ENCODE data around the gene ATF6. TPM values are rescaled to one million over a fixed set of nuclear protein-coding genes. Genes with fewer than 3 reads are reported as not detected.
"Not testable (repeated sequence)": the region's sequence is repeated elsewhere in the genome, so short reads cannot be mapped to it uniquely, and the experiment has no call there.

ATF6 gene
- total RNA-seq, 6 experiments from 2014 or later = 16.5 to 24.4 (median 20.4) TPM

DNA sequence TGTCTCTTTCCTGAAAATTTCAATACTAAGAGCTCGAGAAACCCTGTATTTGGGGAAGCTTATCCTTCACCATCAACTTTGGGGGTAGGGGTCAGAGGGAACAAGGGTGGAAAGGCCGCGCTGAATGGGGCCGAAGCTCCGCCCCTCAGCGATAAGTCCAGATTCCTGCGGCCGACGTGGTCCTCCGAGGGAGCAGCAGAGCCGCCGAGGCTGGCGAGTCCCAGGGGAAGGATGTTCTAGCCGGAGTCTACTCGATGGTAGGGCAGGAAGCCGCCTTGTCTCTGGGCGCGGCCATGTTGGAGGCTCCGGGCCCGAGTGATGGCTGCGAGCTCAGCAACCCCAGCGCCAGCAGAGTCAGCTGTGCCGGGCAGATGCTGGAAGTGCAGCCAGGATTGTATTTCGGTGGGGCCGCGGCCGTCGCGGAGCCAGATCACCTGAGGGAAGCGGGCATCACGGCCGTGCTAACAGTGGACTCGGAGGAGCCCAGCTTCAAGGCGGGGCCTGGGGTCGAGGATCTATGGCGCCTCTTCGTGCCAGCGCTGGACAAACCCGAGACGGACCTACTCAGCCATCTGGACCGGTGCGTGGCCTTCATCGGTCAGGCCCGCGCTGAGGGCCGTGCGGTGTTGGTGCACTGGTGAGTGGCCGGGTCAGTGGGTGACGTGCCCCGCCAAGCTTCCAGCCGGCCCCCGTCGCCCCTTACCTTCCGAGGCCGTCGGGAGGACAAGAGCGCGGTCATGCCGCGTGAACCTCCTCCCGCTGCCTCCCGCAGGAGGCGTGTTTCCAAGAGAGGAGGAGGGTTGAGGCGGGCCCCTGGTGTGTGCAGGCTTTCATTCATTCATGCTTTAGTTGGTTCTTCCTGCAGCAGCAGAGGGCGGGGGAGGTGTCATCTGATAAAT is 16.4 kb upstream of the ATF6 start, which contains the start of gene DUSP12:
TSS of gene DUSP12 (plus strand) at position 278 of the 899 bp plus-strand sequence. CDS start at position 294, 16 bp downstream.
- Histone ChIP-seq H3K36me3 (peaks cover 0 to 34% (median 17%) of the 10 kb centered on the region in 4 donors), H3K27ac (peak within 1 kb of the TSS; percentile 63 to 77 (median 73)), H3K27me3 (no peaks in the 10 kb centered on the region), H3K9me3 (no peaks in the 10 kb centered on the region), H3K4me3 (peak within 1 kb of the TSS; percentile 70 to 98 (median 92)), H3K4me1 (peaks cover 0 to 8% (median 5%) of the 10 kb centered on the region in 4 donors)
- intact Hi-C loops (cut with DNase I) = loop anchor here in 1 of 2 donors (10.0 kb wide), 1 partner anchor 265 kb away; no protein-coding TSS in a partner anchor
- ATAC-seq (peak; percentile 99), DNase-seq (peak; percentile 92 to 94 (median 93))
- TF ChIP-seq CTCF (IDR thresholded peaks at IDR 0.05) = peak in 2 of 4 donors; percentile 3 to 35
- peak; percentile 58 for TF ChIP-seq POLR2A (IDR thresholded peaks at IDR 0.05)
- WGBS (ENCODE audit: insufficient coverage, low coverage, low lambda C conversion rate, missing lambda C conversion rate) = 0% methylated on average over 21 of the region's 65 CpGs

GRCh38 chr1:161763522-161764098 is 2.5 kb upstream of the ATF6 start:
- Histone ChIP-seq H3K27ac (peak overlapping the region in 1 of 3 donors; percentile 95), H3K27me3 (no peaks in the 10 kb centered on the region), H3K36me3 (peaks cover 0 to 3% (median under 1%) of the 10 kb centered on the region in 4 donors), H3K9me3 (no peaks in the 10 kb centered on the region), H3K4me3 (no peak overlapping the region), H3K4me1 (peaks cover 0 to 19% (median 6%) of the 10 kb centered on the region in 4 donors)
- ATAC-seq (peak; percentile 24 to 53 (median 39)), DNase-seq (no peak)
- TF ChIP-seq POLR2A (IDR thresholded peaks at IDR 0.05) (no peak), CTCF (IDR thresholded peaks at IDR 0.05) (peak; percentile 55 to 64 (median 58))
- intact Hi-C loops (cut with DNase I) = no loop called here
- 56% methylated on average over 7 of the region's 7 CpGs for WGBS (ENCODE audit: insufficient coverage, low coverage, low lambda C conversion rate, missing lambda C conversion rate)

GRCh38 chr1:161768461-161768860 is 2.3 kb downstream of the ATF6 start:
- WGBS (ENCODE audit: insufficient coverage, low coverage, low lambda C conversion rate, missing lambda C conversion rate) = 75% methylated on average over 5 of the region's 5 CpGs
- no peaks in the 10 kb centered on the region for H3K27me3 ChIP-seq
- H3K4me1 ChIP-seq = peaks cover 0 to 30% (median 14%) of the 10 kb centered on the region in 4 donors
- no peak for DNase-seq
- intact Hi-C loops (cut with DNase I) = no loop called here
- H3K36me3 ChIP-seq = no peaks in the 10 kb centered on the region
- no peak for ATAC-seq
- no peak overlapping the region for H3K27ac ChIP-seq
- TF ChIP-seq CTCF (IDR thresholded peaks at IDR 0.05) = no peak
- TF ChIP-seq POLR2A (IDR thresholded peaks at IDR 0.05) = no peak
- H3K4me3 ChIP-seq = no peak overlapping the region
- no peaks in the 10 kb centered on the region for H3K9me3 ChIP-seq

GRCh38 chr1:161768986-161769672 is 3.0 kb downstream of the ATF6 start:
- DNase-seq = no peak
- H3K36me3 ChIP-seq = no peaks in the 10 kb centered on the region
- no peak for TF ChIP-seq CTCF (IDR thresholded peaks at IDR 0.05)
- no peak for TF ChIP-seq POLR2A (IDR thresholded peaks at IDR 0.05)
- no peaks in the 10 kb centered on the region for H3K9me3 ChIP-seq
- H3K27ac ChIP-seq = no peak overlapping the region
- H3K4me3 ChIP-seq = no peak overlapping the region
- no peak for ATAC-seq
- H3K4me1 ChIP-seq = peaks cover 0 to 30% (median 14%) of the 10 kb centered on the region in 4 donors
- intact Hi-C loops (cut with DNase I) = no loop called here
- H3K27me3 ChIP-seq = no peaks in the 10 kb centered on the region

GRCh38 chr1:161769673-161770045 is 3.5 kb downstream of the ATF6 start:
- intact Hi-C loops (cut with DNase I) = not testable (repeated sequence)
- 96% methylated on average over 4 of the region's 5 CpGs for WGBS (ENCODE audit: insufficient coverage, low coverage, low lambda C conversion rate, missing lambda C conversion rate)

More at GRCh38 chr1:161769673-161770045, 3.5 kb downstream of the ATF6 start:
- not testable (repeated sequence) for DNase-seq, H3K36me3 ChIP-seq, H3K27me3 ChIP-seq, H3K4me3 ChIP-seq, H3K9me3 ChIP-seq, H3K27ac ChIP-seq, ATAC-seq
- peaks cover 0 to 30% (median 14%) of the 10 kb centered on the region in 4 donors for H3K4me1 ChIP-seq
